ENCODE results near the gene DTNB.

The DTNB gene

DNA sequence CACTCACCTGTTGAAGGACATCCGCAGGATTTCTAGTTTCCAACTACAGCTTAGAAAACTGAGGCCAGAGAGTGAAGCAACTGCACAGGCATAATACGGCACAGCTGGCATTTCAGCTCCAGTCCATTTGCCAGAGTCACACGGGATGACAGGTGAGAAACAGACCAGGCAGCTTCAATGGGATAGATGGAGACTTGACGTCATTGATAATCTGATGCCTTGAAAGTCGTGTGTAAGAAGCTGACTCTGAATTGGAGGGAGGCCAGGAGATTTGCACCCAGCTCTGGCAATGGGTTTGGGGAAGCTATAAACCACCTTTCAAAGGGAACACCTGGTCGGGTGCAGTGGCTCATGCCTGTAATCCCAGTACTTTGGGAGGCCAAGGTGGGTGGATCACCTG, 319.3 kb downstream of the DTNB start:
- in situ Hi-C loops (cut with MboI; ENCODE audit: low sequenced_read_pairs), result no loop called here

DNA sequence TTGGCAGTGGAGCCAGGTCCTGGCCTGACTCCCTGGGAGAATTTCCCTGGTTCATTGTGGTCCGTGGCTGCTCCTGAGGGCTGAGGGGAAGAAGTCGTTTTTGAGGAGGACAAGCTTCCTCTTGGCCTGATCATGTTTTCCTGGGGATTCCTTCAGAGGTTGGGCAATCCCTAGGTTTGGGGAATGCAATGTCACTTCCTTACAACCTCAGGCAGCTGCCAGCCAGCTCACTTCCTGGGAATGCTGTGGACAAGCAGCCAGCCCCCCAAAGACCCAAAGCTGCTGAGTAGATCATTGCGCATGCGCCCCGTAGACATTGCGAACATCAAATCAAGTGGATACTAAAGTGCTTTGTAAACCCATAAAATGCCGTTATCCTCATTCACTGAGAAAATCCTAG, 324.0 kb downstream of the DTNB start:
- in situ Hi-C loops (cut with MboI; ENCODE audit: low sequenced_read_pairs), result no loop called here

DNA sequence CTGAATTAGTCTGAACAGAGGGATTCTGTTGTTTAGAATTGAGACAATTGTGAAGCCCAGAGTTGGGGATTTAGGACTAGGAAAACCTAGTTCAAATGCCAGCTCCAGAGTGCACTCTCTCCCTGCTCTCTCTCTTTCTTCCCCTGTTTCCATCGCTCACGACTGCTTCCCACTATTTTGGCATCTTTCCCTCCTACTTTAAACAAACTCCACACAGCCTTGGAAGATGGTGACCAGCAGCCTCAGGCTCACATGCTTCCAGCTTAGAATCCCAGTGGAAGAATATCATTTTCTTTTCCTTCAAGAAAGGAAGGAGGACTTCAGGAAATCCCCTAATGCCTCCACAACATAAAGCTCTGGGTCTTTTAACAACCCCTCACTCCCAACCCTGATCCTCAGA, 325.5 kb downstream of the DTNB start:
- in situ Hi-C loops (cut with MboI; ENCODE audit: low sequenced_read_pairs), result no loop called here

DNA sequence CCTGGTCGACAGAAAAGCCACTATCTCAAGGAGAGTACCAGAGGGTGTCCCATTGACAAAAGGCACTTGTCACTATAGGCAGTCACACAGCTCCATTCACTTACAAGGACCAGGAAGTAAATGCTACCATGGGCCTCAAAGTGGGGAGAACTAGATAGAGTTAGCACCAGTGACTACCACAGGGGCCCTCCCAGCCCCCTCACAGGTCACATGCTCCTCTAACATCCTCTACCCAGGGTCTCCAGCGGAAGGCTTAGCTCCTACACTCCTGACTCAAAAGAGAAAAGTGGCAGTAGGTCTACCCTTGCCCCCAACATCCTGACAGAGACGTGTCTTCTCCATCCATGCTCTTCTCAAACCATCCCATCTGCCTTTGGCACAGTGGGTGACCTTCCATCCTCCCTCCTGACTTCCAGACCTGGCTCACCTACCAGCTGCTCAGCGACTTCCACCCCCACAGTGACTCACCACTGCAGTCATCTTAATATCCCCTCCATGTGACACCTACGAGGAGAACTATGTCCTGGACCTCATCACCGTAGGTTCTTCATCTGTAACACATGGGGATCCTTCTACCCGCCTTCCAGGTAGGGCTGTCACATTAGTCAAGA, 326.1 kb downstream of the DTNB start:
- in situ Hi-C loops (cut with MboI; ENCODE audit: low sequenced_read_pairs), result no loop called here

- in situ Hi-C loops (cut with MboI; ENCODE audit: low sequenced_read_pairs), result no loop called here
Measured at GRCh38 chr2:25343187-25343825, 330.1 kb downstream of the DTNB start.

- in situ Hi-C loops (cut with MboI; ENCODE audit: low sequenced_read_pairs), result no loop called here
Measured at GRCh38 chr2:25342372-25343186, 330.8 kb downstream of the DTNB start.

DNA sequence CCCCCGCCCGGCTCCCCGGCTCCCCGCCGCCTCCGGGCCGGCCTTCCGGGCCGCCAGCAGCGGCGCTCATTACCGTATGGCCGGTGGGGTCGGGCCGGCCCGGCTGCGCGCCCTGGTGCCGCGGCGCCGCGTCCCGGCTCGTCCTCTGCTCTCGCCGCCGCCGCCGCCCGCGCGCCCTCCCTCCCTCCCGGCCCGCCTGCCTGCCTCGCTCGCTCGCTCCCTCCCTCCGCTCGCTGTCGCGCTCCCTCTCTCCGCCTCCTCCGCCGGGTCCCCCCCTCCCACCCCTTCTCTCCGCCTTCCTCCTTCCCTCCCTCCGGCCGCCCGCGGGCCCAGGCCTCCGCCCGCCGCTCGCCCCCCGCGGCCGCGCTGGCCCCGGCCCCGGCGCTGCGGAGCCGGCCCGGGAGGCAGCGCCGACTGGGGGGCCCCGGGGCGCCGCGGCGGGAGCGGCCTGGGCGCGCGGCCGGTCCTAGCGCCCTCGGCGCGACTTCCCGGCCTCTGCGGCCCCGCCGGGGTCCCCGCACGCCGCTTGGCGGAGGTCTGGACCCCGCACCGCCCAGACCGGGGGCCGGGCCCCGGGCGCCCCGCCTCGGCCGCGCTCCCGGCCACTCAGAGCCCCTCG, 331.5 kb downstream of the DTNB start, which contains the start of gene DNMT3A:
Gene DNMT3A (minus strand): TSS at position 173 of the 619 bp plus-strand sequence. CDS start 27,941 bp downstream, outside the sequence.
- in situ Hi-C loops (cut with MboI; ENCODE audit: low sequenced_read_pairs), result no loop called here

DNA sequence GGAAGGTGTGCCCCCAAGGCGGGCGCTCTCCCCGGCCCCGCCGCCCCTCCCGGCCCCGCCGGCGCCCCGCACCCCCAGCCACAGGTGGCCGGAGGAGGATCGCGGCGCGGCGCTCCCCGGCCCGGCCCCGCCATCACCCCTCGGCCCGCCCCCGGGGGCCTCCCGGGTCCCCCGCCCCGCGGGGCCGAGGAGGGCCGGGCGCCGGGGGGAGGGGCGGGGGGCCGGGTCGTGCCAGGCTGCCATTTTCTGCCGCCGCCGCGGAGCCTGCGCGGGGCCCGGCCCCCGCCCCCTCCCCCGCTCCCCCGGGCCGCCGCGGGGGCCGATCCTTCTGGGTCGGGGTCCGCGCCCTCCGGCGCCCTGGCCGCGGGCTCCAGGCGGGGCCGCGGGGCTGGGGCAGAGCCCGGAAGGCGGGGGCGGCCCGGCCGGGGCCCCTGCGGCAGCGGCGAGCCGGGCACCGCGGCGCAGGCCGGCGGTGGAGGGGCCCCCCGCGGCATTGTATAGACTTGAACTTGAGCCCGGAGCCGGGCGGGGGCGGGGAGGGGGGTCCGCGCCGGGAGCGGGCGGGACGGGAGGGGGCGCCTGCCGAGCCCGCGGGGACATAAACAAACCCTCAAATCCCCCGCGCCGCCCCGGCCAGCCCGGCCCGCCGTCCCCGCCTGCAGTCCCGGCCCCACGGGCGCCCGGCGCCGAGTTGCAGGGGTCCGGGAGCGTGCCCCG, 332.2 kb downstream of the DTNB start:
- in situ Hi-C loops (cut with MboI; ENCODE audit: low sequenced_read_pairs), result no loop called here

GRCh38 chr2:25340181-25340921, 333.0 kb downstream of the DTNB start:
- in situ Hi-C loops (cut with MboI; ENCODE audit: low sequenced_read_pairs), result no loop called here

GRCh38 chr2:25339791-25340180, 333.6 kb downstream of the DTNB start:
- in situ Hi-C loops (cut with MboI; ENCODE audit: low sequenced_read_pairs), result no loop called here

DNA sequence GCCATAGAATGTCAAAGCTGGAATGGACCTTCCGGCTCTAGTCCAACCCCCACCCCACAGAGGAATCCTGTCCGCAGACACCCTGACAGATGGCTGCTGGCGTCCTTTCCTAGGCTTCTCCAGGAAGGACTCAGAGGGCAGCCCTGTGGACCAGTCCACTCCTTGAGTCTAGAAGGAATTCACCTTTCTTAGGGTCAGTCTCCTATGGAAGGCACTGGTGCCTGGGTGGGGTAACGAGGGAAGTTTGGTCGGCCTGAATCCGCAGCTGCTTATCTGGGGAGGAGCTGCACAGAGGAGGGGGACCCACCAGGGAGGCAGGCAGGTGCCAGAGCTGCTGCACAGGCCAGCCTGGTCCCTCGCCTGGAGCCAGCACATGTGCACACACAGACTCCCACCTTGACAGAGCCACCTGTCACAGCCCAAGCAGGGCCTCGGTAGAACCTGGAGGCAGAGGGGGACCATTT, 334.1 kb downstream of the DTNB start:
- in situ Hi-C loops (cut with MboI; ENCODE audit: low sequenced_read_pairs), result no loop called here

DNA sequence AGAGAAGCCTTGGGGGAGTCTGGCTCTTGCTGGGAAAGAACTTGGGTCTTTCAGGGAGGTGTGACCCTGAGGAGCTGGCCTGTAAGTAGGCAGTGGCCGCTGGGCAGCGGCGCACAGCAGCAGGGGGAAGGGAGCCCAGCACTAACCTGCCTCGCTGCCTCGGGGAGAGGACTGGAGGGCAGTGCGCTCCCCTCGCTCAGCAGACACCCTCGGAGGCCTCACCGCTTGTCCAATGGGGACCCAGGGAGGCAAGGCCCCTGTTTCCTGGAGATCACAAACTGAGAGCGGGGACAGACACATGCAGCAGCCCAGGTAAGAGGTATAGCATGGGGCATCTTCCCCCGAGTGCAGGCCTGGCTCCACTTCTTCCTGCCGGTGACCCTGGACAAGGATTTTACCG, 335.0 kb downstream of the DTNB start:
- in situ Hi-C loops (cut with MboI; ENCODE audit: low sequenced_read_pairs), result no loop called here

GRCh38 chr2:25337891-25338290, 335.5 kb downstream of the DTNB start:
- in situ Hi-C loops (cut with MboI; ENCODE audit: low sequenced_read_pairs), result no loop called here

DNA sequence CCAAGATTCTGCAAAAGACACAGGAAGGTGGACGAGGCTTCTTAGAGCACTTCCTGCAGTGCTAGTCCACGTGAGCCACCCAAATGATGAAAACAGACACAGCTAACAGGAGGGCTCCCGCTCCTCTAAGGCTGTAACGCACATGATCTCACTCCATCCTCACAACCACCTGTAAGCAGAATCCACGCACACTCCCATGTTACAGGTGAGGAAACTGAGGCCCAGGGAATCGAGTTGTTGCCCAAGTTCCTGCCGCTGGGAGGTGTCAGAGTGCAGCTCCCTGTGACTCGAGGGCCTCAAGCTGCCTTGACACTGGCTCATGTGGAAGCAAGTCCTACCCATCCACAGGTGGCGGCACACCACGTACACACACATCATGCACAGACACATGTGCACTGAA, 336.1 kb downstream of the DTNB start:
- in situ Hi-C loops (cut with MboI; ENCODE audit: low sequenced_read_pairs), result no loop called here

DNA sequence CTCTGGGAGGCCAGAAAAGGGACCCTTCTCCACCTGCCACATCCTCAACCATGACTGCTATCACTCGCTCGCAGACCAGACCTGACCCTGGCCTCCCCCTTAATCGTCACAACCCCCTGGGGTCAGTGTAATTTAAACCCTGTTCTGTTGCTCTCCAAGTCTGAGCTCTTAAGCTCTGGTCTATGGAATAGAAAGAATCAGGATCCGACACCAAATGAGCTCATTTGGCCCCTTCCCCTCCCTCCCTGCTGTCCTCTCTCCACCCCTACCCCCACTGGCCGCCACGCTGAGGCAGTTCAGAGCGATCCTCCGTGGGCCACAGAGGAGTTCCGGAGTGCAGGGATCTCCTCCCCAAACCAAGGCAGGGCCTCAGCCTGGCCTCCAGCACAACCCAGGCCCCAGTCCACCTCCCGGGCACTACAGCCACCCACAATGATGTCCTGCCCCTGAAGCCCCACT, 337.0 kb downstream of the DTNB start:
- in situ Hi-C loops (cut with MboI; ENCODE audit: low sequenced_read_pairs), result no loop called here

GRCh38 chr2:25335971-25336370, 337.4 kb downstream of the DTNB start:
- in situ Hi-C loops (cut with MboI; ENCODE audit: low sequenced_read_pairs), result no loop called here

DNA sequence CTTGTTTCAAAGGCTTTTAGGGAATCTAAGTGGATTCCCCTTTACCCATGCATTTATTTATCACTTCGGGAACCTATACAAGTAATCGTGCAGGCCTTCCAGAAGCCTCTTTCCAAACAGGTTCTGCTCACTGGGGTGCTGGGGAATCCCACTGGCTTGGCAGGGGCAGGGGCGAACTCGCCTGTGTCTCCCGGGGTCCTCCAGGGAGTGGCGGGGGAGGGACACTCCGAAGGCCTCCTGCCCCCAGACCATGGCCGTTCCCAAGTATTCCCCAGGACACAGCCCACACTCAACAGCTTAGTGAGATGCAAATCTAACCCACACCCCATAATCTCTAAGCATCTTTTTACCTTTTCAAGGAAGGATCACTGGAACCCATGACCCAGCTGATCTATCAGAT, 338.2 kb downstream of the DTNB start:
- in situ Hi-C loops (cut with MboI; ENCODE audit: low sequenced_read_pairs), result no loop called here

GRCh38 chr2:25334482-25334881, 338.9 kb downstream of the DTNB start:
- in situ Hi-C loops (cut with MboI; ENCODE audit: low sequenced_read_pairs), result no loop called here

- in situ Hi-C loops (cut with MboI; ENCODE audit: low sequenced_read_pairs), result no loop called here
Measured at GRCh38 chr2:25333981-25334380, 339.4 kb downstream of the DTNB start.

DNA sequence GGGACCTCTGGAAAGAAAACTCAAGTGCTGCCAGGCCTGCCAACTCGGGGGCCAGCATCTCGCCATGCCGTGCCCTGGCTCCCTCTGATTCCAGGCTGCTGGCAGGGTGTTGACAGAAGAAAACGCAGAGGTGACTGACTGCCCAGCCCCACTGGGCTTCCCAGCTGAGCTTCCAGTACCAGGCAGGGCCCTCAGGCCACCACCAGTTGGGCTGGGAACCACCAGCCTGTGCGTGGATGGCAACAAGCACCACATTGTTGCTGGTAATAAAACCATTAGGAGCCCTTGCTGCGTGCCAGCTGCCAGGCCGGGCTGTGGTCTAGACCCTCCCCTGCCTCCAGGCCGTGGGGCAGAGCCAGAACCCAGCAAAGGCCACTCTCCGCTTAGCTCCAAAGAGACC, 340.8 kb downstream of the DTNB start:
- in situ Hi-C loops (cut with MboI; ENCODE audit: low sequenced_read_pairs), result no loop called here
